DMS79 treated with DMSO at 0.1 percent for 48 hours (cell line): ENCODE results near the gene PPP2R2B.

Experiments
- DNase-seq: peaks from one replicate; lab custom pipeline; 2025; lab: John Stamatoyannopoulos, UW

Gene PPP2R2B

GRCh38 chr5:146878476-146879172 lies at the start of gene PPP2R2B:
TSS of gene PPP2R2B (minus strand) at chr5:146878757.
- peak; percentile 56 for DNase-seq

- DNase-seq: no peak
Observed at GRCh38 chr5:146924132-146924531, 45.6 kb upstream of the PPP2R2B start.

- no peak for DNase-seq
Observed at GRCh38 chr5:146921225-146921624, 42.7 kb upstream of the PPP2R2B start.

GRCh38 chr5:146920351-146920881 lies 41.9 kb upstream of the PPP2R2B start:
- peak; percentile 20 for DNase-seq

- no peak for DNase-seq
Observed at GRCh38 chr5:146919304-146919703, 40.7 kb upstream of the PPP2R2B start.

GRCh38 chr5:146917931-146918330 lies 39.4 kb upstream of the PPP2R2B start:
- DNase-seq: no peak

- no peak for DNase-seq
Observed at GRCh38 chr5:146912874-146913273, 34.3 kb upstream of the PPP2R2B start.

- no peak for DNase-seq
Observed at GRCh38 chr5:146910239-146910638, 31.7 kb upstream of the PPP2R2B start.

- no peak for DNase-seq
Observed at GRCh38 chr5:146909255-146910068, 30.9 kb upstream of the PPP2R2B start.

GRCh38 chr5:146906803-146907202 lies 28.2 kb upstream of the PPP2R2B start:
- DNase-seq: no peak

GRCh38 chr5:146904890-146905289 lies 26.3 kb upstream of the PPP2R2B start:
- DNase-seq: no peak

- no peak for DNase-seq
Observed at GRCh38 chr5:146903789-146904188, 25.2 kb upstream of the PPP2R2B start.

GRCh38 chr5:146902471-146902870 lies 23.9 kb upstream of the PPP2R2B start:
- no peak for DNase-seq

GRCh38 chr5:146897061-146897460 lies 18.5 kb upstream of the PPP2R2B start:
- no peak for DNase-seq

- no peak for DNase-seq
Observed at GRCh38 chr5:146894753-146895521, 16.4 kb upstream of the PPP2R2B start.

GRCh38 chr5:146893991-146894390 lies 15.4 kb upstream of the PPP2R2B start:
- no peak for DNase-seq

GRCh38 chr5:146892231-146892630 lies 13.7 kb upstream of the PPP2R2B start:
- no peak for DNase-seq

GRCh38 chr5:146891511-146891910 lies 13.0 kb upstream of the PPP2R2B start:
- DNase-seq: no peak

GRCh38 chr5:146890731-146891440 lies 12.3 kb upstream of the PPP2R2B start:
- DNase-seq: no peak

GRCh38 chr5:146890066-146890465 lies 11.5 kb upstream of the PPP2R2B start:
- no peak for DNase-seq

- no peak for DNase-seq
Observed at GRCh38 chr5:146889169-146889568, 10.6 kb upstream of the PPP2R2B start.
